Activated CD8-positive, alpha-beta memory T cell treated with anti-CD3 and anti-CD28 coated beads, Interleukin-2, amount 50 U/mL, for 24 hours (primary cell): Measurements from ENCODE around the gene GNG10.
"Not testable (repeated sequence)": the region's sequence is repeated elsewhere in the genome, so short reads cannot be mapped to it uniquely, and the experiment has no call there.

Source experiments
- DNase-seq: peaks from one replicate; pipeline ENCODE4 v3.0.0-alpha.2; 2020; ENCODE audit errors: extremely low read depth

Gene GNG10

DNA sequence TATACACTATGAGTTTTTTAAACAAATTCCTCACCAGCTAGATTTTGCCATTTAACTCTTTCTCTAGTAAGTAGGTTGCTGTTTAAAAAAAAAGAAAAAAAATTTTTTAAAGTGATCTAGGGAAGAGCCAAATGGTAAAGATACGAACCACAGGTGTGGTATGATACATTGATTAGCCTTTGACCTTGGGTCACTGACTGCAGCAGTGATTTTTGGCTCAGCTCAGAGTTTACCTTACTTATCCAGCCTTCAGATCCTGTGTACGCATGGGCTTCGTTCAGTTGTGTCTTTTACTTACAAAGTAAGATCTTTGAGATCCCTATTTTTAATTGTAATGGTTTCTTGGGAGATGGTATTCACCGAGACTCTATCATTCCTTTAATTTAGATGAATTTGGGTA, 12.4 kb upstream of the GNG10 start:
- DNase-seq: no peak

DNA sequence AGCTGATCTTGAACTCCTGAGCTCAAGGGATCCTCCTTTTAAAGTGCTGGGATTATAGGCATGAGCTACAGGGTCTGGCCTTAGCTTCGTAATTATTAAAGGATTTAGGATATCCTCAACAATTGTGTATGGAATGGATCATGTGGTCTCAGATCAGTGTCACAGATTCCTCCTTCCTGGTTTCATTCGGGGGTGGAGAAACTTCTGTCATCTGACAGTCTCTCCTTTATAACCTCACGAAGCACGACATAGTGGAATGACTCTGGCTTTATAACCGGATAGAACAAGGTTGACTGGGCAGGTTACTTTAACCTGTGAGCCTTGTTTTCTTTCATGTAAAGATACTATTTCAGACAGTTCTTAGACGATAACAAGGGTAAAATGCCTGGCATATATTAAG, 4.4 kb upstream of the GNG10 start:
- no peak for DNase-seq

DNA sequence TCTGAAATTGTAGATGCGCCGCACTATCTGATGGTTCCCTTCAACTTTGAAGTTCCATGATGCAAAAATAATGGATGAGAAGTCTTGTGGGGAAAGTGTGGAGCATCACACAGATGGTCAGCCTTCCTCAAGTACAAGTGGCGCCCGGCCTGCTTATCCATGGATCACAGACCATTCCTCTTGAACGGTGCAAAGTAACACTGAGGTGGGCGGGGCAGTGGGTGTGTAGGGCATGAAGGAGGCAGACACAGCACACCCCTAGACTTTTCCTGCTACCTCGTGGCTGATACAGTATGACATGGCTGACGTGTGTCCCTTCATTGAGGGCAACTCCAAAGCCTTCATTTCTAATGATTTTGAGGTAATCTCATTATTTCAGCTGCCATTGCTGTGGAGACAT, 2.5 kb upstream of the GNG10 start:
- no peak for DNase-seq

DNA sequence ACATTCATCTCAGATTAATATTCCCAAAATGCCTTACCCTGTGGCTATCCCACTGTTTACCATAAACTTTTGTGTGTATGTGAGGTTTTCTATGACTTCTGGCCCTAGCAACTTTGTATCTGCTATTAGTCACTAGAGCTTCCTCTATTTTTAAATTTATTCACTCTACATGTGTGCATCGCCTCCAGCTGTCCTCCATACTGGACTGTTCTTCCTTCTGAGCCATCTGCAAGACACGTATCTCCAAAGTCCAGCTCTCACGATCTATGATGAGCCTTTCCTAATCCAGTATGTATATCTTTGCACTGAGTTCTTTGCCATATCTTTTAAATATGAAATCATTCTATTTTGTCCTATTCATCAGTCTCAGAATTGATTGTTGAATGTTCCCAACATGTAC, 1.7 kb upstream of the GNG10 start:
- DNase-seq: no peak

DNA sequence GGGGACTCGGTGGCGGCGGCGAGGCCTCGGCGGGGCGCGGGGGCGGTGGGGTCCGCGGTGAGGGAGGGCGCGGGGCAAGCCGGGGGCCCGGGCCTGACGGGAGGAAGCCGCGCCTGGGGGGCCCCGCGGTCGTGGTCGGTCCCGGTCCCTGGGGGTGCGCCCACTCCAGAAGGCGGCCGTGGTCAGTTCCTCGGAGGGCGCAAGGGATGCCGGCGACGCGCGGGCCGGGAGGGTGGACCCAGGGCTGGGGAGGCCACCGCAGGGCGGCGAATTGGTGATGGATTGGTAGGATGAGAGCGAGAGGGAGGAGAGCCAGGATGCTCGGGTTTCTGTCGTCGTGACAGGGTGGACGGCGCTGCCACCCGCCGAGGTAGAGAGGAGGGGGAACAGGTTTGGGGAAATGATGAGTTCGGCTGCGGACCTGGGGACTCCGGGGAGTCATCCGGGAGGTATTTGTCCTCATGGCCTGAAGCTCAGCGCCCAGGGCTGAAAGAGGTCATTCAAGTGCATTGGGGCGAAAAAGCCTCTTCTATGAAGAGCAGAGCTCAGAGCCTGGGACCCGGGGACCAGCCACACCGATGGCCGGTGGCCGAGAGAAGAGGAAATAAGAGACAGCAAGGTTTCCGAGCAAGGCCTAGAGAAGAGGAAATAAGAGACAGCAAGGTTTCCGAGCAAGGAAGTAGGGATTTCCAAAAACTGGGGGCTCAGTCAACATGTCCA, 557 bp downstream of the GNG10 start:
- no peak for DNase-seq

DNA sequence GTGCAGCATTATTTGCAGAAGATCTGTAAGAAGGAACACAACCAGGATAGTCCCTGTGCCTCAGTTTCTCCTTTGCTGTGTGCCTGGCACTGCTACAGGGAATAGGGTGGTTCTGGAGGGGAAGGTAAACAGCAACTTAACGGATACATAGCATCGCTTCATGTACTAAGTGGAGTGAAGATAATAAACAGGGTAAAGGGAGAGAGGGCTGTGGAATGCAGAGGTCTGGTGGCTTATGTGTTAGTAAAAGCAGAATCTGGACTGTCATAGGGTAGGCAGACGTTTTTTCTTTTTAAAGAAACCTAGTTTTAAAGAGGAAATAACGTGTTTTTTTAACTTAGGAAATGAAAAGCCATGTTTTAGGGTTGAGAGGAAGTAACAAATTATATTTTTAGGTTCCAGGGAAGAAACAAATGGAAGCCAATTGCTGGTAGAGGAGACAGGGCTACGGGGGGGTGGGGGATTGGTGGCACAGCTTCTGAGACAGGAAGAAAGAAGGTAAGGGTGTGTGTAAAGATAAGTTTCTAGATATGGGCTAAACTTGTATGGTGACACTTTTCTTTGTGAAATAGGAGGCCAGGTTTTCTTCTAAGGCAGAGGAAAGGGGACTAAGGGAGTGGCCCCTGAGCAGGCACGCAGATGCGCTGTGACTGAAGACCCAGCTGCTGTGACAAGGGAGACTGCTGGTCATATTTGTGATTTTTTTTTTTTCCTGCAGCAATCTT, 1.3 kb downstream of the GNG10 start:
- no peak for DNase-seq

DNA sequence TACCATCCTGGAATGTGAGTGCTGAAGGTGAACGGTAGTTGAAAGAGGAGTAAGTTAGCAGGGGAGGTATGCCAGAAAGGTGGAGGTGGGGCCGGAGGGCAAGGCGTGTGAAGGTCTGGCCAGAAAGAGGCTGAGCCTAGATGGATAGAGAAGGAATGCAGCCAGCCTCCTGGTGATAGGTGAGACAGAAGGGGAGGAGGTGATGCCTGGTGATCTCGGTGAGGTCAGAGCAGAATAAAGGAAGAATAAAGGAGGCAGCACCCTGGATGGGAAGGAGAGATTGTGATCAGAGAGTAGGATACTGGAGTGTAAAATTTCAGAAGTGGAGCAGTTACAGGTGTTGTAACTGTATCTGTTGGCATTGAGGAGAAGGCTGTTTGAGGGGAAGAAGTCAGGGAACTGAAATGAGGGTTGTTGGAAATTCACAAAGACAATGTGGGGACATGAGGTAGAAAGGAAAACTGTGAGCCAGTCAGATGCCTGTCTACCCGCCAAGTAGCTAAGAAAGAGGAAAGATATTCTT, 2.0 kb downstream of the GNG10 start:
- DNase-seq: no peak

DNA sequence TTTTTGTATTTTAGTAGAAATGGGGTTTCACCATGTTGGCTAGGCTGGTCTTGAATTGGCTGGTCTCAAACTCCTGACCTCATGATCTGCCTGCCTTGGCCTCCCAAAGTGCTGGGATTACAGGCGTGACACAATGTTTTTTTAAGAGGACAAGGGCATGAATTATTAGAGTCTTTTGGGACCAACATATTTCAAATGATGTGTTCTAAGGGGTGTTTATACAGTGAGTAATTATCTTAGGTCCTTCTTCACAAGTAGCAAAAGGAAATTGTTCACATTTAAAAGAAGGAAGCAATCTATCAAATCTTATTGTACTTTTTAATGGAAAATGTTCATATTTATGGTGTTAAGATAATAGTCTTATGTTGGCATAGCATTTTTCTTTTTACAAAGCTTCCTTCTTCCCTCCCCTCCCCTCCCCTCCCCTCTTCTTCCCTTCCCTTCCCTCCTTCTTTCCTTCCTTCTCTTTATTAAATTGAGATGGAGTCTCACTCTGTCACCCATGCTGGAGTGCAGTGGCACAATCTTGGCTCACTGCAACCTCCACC, 6.7 kb downstream of the GNG10 start:
- DNase-seq: no peak

DNA sequence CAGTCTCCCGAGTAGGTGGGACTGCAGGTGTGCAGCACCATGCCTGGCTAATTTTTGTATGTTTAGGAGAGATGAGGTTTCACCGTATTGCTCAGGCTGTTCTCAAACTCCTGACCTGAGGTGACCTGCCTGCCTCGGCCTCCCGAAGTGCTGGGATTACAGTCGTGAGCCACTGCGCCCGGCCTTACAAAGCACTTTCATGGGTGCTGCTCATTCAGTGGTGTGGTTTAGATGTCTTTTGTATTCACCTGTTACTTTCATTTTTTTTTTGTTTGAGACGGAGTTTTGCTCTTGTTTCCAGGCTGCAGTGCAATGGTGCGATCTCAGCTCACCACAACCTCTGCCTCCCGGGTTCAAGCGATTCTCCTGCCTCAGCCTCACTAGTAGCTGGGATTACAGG, 7.2 kb downstream of the GNG10 start:
- DNase-seq: not testable (repeated sequence)

DNA sequence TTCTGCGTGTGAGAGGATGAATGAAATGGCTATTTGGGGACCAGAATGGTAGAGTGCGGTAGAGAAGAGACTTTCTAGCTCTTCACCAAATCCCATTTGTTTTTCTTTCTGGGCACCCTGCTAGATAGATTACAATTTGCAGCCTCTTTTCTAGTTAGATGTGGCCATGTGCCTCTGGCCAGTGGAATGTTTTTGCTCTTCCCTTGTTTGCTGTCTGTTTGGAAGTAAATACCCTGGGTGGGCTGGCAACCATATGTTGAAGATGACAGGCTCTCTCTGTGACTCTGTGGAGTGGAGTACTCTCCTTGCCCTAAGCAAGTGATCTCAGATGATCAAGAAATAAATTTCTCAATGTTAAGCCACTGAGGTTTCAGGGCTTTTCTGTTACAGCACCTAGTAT, 12.9 kb downstream of the GNG10 start:
- no peak for DNase-seq

DNA sequence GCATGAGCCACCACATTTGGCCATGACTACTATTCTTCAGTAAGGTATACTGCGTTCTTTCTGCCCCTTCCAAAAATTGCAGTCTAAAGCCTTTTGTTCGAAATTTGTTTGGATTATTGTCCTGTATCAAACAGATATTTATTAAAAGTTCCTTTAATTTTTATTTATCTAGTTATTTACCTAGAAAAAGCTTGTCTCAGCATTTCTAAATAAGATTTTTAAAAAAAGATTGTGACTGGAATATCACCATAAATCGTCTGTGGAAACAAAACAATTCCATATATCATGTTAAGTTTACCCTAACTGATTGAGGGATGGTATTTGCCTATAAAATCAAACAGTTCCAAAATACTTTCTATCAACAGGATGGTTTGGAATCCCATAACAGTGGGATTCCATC, 14.7 kb downstream of the GNG10 start:
- no peak for DNase-seq

DNA sequence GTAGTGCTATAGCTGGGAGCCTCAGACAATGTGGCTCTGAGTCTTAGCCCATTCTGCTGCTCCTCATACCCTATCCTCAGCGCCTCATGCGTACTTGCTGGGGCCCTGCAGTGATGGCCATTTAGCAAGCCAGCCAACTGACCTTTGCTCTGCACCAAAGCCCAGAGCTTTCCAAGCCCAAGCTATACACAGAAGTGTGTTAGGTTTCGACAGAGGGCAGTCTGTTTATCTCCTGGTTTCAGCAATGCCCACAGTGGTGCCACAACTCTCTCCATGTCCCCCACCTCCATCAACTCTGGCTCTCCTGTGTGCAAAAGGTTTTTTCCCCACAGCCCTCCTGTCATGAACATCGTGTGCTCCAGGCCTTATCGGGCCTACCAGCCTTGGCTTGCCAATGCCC, 16.9 kb downstream of the GNG10 start:
- no peak for DNase-seq

DNA sequence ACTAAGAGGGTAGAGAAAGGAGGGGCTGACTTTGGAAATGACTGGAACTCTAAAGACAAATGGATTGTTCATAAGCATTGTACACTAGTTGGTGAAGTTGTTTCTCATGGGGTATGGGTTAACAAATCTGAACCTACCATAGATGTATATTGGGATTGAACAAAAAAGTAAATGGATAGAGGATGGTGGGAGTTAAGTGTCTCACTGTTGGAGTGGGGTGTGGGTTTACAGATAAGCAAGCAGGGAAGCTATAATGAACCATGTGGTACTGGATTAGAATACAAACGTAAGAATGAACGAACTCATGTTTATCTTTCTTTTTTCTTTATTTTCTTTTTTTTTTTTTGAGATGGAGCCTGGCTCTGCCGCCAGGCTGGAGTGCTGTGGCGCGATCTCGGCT, 17.8 kb downstream of the GNG10 start:
- DNase-seq: no peak

DNA sequence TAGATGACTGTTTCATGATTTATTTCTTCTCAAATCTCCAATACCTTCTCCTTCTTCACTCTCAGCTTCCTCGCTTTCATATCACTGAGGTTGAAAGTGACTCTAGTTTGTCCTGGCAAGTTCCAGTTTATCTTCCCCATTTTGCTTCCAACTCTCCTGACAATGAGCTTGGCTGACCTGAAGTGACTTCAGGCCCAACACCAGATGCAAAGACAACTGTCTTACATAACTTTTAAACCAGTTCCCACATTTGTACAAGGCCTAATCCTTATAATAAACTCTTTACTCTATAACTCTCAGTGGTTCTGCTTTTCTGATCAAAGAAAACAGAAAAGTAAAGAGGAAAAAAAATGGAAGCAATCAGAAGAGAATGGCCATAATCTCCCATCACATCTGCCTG, 22.0 kb downstream of the GNG10 start:
- no peak for DNase-seq

DNA sequence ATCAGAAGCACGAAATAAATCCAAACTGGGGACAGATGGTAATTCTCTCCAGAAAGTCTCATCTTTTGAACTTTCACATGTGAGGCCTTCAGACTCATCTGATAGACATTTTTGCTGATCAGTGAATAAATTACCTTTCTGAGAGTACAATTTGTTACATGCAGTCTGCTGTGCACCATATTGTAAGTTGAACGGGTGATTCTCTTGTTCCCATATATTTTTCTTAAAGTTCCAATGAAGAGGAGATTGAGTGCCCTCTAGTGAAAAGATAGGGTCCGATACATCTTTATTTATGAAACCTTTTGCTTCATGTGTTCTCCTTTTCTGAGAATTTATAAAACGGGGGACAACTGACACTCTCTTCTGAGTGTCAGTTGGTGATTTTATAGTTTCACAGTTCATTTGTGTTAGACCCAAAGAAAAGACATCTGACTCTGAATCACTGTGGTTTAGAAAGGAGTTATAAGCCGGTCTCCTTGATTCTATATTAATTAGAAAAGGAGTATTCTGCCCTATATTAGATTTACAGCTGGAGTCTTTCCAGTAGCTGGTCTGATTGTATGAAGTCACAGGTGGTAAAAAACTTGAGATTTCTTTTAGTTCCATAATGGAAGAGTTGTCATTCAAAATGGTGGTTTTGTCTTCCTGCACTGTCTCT, 30.4 kb downstream of the GNG10 start:
- DNase-seq: no peak

DNA sequence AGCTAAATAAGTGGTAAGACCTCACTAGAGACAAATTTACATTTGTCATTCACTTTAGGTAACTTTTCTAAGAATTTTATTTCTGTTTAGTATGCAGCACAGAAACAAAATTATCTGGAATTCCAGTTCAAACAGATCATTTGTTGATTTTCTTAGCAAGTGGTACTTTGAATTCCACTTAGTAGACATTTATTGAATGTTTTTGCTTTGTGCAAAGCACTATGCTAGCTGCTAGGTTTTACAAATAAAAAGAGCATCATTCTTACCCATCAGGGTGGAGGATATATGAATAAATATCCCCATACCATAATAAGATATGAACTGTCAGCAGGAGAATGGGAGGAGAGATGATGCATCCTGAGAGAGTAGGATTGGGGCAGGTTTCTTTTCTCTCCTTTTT, 35.4 kb downstream of the GNG10 start:
- no peak for DNase-seq

DNA sequence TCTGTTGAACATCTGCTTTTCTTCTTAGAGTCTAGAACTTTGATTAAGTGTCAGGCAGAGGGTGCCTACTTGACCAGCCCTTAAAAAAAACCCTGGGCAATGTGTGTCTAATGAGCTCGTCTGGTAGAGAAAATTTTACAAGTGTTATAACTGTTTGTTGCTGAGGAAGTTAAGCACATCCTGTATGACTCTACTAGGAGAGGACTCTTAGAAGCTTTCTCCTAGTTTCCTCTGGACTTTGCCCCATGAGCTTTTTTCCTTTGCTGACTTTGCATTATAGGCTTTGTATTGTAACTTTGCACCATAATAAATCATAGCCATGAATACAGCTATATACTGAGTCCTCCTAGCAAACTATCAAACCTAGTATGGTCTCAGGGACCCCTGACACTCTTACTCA, 39.4 kb downstream of the GNG10 start:
- no peak for DNase-seq

DNA sequence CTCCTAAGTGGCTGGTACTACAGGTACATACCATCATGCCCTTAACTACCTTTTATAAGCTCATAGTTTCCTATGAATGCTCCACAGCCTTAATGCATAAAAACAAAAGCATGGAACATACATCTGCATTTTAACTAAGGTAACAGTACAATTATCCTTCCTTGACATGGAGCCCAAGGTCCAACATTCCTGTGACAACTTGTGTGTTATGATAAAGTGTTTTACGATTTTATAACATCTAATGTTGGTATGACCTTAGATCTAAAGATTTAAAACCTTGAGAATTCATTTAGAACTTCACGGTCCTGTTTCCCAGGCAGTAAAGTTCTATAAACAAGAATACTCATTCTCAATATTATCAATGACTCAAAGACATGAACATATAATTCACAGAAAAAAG, 43.1 kb downstream of the GNG10 start:
- DNase-seq: no peak

DNA sequence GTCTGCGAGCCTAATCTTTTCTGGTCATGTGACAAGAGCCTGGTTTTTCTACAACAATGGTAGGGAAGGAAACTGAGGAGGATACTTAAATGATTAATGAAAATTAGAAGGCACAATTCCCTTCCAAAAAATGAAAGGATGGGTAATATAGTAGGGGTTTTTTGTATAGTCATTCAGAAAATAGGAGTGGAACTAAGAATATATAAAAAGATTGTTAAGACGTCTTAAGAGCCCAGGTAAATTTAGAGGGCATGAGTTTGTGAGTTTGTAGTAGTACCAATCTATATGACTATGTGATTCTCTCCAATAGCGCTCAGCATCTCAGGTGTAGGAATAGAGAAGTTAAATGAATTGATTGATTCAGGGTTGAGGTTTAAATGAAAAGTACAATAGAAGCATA, 50.1 kb downstream of the GNG10 start:
- DNase-seq: no peak

DNA sequence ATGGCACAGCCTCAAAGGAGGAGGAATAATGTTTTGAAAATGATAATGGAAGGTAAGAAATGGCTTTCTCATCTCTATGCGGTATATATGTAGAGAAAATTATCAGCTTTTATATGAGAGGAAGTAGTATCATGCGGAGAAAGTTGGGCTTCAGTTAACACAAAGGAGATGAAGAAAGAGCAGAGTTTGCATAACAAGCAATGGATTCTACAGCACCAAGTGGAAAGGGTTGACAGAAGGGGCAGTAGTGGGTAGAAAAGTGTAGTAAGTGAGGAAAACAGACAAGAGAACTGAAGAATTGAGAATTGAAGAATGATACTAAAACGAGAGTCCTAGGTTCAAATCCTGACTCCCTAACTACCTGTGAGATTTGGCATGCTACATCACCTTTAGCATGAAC, 51.0 kb downstream of the GNG10 start:
- no peak for DNase-seq

DNA sequence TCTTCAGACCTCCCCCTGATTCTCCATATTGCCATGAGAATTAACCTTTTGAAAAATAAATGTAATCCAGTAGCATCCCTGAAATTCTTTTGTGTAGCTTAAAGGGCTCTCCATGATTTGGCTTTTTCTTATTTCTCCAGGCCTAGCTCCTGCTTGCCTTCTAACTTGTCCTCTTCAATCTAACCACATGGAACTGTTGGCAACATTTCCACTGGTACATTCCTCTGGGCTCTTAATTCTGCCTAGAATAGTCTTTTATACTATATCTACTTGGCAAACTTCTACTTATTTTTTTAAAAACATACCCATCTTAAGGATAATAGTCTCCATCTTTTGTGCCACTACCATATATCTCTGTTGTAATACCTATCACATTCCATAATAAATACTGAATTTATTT, 54.1 kb downstream of the GNG10 start:
- no peak for DNase-seq

DNA sequence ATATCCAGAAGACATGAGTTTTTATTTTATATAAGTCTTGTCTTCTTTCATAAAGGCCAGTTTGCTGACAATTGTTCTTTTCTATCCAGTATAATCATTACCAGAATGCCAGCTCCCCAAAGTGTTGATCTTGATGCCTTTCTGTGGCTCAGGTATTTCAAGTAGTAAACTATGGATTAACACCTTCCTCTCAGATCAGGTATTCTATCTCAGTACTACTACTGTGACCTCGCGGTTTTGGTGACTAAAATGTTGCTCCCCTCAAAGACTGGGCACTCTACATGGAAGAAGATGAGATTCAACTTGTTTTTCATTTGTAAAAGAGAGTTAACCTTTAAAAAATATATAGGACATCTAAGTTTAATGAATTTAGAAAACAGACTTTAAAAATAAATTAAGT, 58.1 kb downstream of the GNG10 start:
- DNase-seq: no peak
